Muscle of leg (tissue), 11 donors: ENCODE data around the gene RREB1. TPM values are rescaled to one million over a fixed set of nuclear protein-coding genes. Genes with fewer than 3 reads are reported as not detected.

ENCODE experiments used
- DNase-seq: peaks from one replicate; pipeline ENCODE4 v3.0.0; 2013
- H3K27ac ChIP-seq: one replicate; pipeline ENCODE4 v1.5.1; 2013; ENCODE audit warnings: mild to moderate bottlenecking, low read length, control low read depth
- H3K27me3 ChIP-seq: one replicate; pipeline ENCODE4 v1.6.1; 2013; ENCODE audit warnings: low read length; ENCODE audit not compliant: control insufficient read depth, insufficient read depth
- H3K36me3 ChIP-seq: one replicate; pipeline ENCODE4 v1.6.1; 2013; ENCODE audit warnings: low read length; ENCODE audit not compliant: control insufficient read depth, insufficient read depth
- H3K4me1 ChIP-seq: one replicate; pipeline ENCODE4 v1.6.1; 2013; ENCODE audit warnings: low read length; ENCODE audit not compliant: control insufficient read depth, insufficient read depth
- H3K4me3 ChIP-seq: one replicate; pipeline ENCODE4 v1.5.1; 2013; ENCODE audit warnings: low read length, control low read depth
- H3K9me3 ChIP-seq: replicated peaks from 2 replicates; pipeline ENCODE4 v1.6.1; 2013; ENCODE audit warnings: low read depth, low read length; ENCODE audit not compliant: control insufficient read depth
- WGBS: methylation state at CpG from one replicate; pipeline ENCODE4 v1.1.5; 2013; ENCODE audit warnings: missing lambda C conversion rate; ENCODE audit not compliant: insufficient coverage; 5-methylcytosine and 5-hydroxymethylcytosine counted together
- polyA plus RNA-seq, 8 donors: library from polyadenylated mRNA; unstranded; fragments of 120-200 nt; gene quantifications; one replicate each; pipeline versions ENCODE4 v1.2.1 to v1.2.3, GENCODE V29; 2013; ENCODE audit warnings: inconsistent platforms in 1 of 8, low replicate concordance in 1 of 8; ENCODE audit not compliant: insufficient read length in 8 of 8, insufficient read depth in 1 of 8
- total RNA-seq: library from RNA; stranded (reverse); fragments of 120-200 nt; gene quantifications from one replicate; pipeline ENCODE4 v1.2.4, GENCODE V29; 2013

The RREB1 gene
- total and polyA plus RNA-seq, 9 donors: 12.2 to 21.4 (median 19.0) TPM

GRCh38 chr6:7240351-7240750 is 132.6 kb downstream of the RREB1 start:
- peaks cover 36% of the 10 kb centered on the region for H3K36me3 ChIP-seq
- H3K27ac ChIP-seq: no peak overlapping the region
- no peak overlapping the region for H3K4me3 ChIP-seq
- 77% methylated on average over 4 of the region's 9 CpGs for WGBS
- DNase-seq: no peak
- H3K27me3 ChIP-seq: no peaks in the 10 kb centered on the region
- H3K9me3 ChIP-seq: no peaks in the 10 kb centered on the region
- peaks cover 35% of the 10 kb centered on the region for H3K4me1 ChIP-seq

- DNase-seq: no peak
- WGBS: 97% methylated on average over 5 of the region's 10 CpGs
- Histone ChIP-seq H3K4me3 (no peak overlapping the region), H3K9me3 (no peaks in the 10 kb centered on the region), H3K27ac (no peak overlapping the region), H3K4me1 (peaks cover 30% of the 10 kb centered on the region), H3K36me3 (peaks cover 34% of the 10 kb centered on the region), H3K27me3 (no peaks in the 10 kb centered on the region)
Observed at GRCh38 chr6:7241160-7241559, 133.4 kb downstream of the RREB1 start.

DNA sequence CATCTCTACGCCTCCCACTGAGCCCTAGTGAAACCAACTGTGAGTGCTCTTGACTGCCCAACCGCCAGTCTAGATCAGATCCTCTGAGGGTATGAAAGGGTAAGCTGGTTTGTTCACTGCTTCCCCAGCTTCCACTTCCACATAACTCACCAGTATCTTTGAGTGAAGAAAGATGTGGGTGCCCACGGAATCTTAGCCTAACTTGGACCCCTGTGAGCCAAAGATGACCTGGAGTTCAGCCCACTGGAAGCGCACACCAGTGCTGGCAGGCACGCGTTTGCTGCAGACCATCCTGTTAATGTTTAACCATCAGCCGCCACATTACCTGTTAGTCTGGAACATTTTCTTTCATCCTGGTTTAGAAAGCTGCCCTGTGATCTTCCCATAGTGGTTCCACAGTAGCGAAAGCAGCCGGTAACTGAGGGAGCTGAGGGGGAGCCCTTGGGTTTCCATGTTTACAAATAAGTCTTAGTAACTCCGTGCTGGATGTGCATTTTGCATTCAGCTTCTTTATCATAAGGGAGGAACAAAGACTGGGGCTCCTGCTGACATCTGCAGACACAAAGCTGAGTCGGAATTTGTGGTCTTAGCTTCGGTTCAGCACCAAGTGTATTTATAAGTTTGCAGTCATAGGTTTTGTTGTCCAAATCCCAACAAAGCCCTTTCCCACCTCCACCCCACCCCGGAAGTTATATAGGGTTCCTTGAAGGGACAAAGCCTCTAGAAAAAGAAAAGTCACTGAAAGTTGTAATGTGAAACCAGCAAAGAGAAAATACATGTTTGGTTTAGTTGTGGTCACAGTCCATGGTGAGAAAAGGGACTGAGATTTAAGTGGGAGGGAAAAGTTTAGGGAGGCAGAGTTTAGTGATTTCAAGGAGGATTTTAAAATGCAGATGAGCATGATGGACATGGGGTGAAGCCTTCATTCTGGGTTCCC is 134.2 kb downstream of the RREB1 start:
- peaks cover 27% of the 10 kb centered on the region for H3K4me1 ChIP-seq
- H3K27ac ChIP-seq: peak overlapping the region; percentile 55
- no peaks in the 10 kb centered on the region for H3K27me3 ChIP-seq
- DNase-seq: peak; percentile 63
- no peaks in the 10 kb centered on the region for H3K9me3 ChIP-seq
- no peak overlapping the region for H3K4me3 ChIP-seq
- WGBS: 49% methylated on average over 6 of the region's 13 CpGs
- H3K36me3 ChIP-seq: peaks cover 40% of the 10 kb centered on the region

DNA sequence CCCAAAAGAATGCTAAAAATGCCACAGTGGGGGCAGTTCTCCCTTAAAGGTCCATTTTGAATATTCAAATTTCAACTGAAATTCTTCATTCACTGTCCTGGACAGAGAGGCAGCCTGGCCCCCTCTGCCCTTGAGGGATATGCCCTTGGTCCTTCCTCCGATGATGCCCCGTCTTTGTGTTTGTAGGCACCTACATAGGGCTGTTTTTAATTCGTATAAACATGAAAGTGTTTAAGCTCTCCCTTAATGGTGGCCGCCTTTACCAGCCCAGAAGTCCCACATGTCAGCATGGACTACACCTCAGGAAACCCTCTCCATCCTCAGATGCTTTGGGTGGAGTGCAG is 135.0 kb downstream of the RREB1 start:
- peaks cover 48% of the 10 kb centered on the region for H3K36me3 ChIP-seq

DNA sequence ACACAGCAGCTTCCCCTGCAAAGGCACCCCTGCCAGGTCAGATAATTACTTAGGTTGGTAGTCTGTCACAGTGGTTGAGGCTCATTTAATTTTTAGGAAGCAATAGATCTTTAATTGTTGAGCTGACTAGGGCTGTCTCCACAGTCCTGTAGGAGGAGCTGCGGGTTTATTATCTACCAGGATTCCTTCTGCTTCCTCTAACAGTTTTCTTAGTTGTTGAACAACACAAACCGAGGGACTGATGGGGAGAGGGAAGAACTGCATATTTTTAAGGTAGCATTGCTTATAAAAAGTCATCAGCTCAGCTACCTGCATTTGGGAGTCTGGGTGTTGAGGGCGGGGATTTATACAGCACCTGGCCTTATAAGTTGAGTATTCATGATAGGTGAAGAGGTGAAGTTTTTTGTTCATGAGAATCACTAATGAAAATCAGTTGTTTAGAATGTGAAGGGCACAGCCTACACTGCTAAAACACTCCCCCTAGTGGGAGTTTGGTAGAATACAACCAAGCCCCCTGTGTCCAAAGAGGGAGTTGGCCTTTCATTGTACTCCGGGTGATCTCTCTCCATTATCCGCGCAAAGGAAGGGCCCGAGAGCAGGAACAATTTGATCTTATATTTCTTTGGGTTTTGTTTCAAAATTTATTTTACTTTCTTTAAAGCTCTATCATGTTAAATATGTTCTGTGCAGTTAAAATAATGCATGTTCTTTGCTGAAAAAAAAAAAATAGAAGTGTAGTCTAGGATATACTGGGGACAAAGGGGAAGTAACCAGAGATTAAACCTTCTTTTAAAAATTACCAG is 135.6 kb downstream of the RREB1 start:
- no peak overlapping the region for H3K4me3 ChIP-seq
- no CpG with 5 or more reads among the region's 7 CpGs for WGBS
- H3K27ac ChIP-seq: peak overlapping the region; percentile 63
- no peaks in the 10 kb centered on the region for H3K27me3 ChIP-seq
- H3K4me1 ChIP-seq: peaks cover 27% of the 10 kb centered on the region
- peak; percentile 84 for DNase-seq
- no peaks in the 10 kb centered on the region for H3K9me3 ChIP-seq
- H3K36me3 ChIP-seq: peaks cover 53% of the 10 kb centered on the region

More for the DNA sequence above, 135.0 kb downstream of the RREB1 start:
- DNase-seq: no peak
- peaks cover 27% of the 10 kb centered on the region for H3K4me1 ChIP-seq
- WGBS: no CpG with 5 or more reads among the region's 4 CpGs
- no peaks in the 10 kb centered on the region for H3K9me3 ChIP-seq
- H3K27me3 ChIP-seq: no peaks in the 10 kb centered on the region
- H3K4me3 ChIP-seq: no peak overlapping the region
- H3K27ac ChIP-seq: peak overlapping the region; percentile 63

- peaks cover 20% of the 10 kb centered on the region for H3K4me1 ChIP-seq
- H3K36me3 ChIP-seq: peaks cover 63% of the 10 kb centered on the region
- WGBS: 91% methylated on average over 5 of the region's 15 CpGs
- H3K27me3 ChIP-seq: no peaks in the 10 kb centered on the region
- no peak overlapping the region for H3K27ac ChIP-seq
- no peaks in the 10 kb centered on the region for H3K9me3 ChIP-seq
- no peak for DNase-seq
- H3K4me3 ChIP-seq: no peak overlapping the region
Observed at GRCh38 chr6:7245668-7246393, 138.1 kb downstream of the RREB1 start.

GRCh38 chr6:7246401-7247178 is 138.8 kb downstream of the RREB1 start:
- Histone ChIP-seq H3K27ac (no peak overlapping the region), H3K4me3 (no peak overlapping the region), H3K27me3 (no peaks in the 10 kb centered on the region), H3K9me3 (no peaks in the 10 kb centered on the region), H3K4me1 (peaks cover 18% of the 10 kb centered on the region), H3K36me3 (peaks cover 59% of the 10 kb centered on the region)
- no peak for DNase-seq
- 91% methylated on average over 71 of the region's 71 CpGs for WGBS

- no peaks in the 10 kb centered on the region for H3K27me3 ChIP-seq
- 91% methylated on average over 15 of the region's 15 CpGs for WGBS
- H3K27ac ChIP-seq: no peak overlapping the region
- DNase-seq: no peak
- H3K4me3 ChIP-seq: no peak overlapping the region
- H3K4me1 ChIP-seq: peaks cover 13% of the 10 kb centered on the region
- H3K36me3 ChIP-seq: peaks cover 57% of the 10 kb centered on the region
- H3K9me3 ChIP-seq: no peaks in the 10 kb centered on the region
Observed at GRCh38 chr6:7247179-7247456, 139.4 kb downstream of the RREB1 start.

- no peak overlapping the region for H3K27ac ChIP-seq
- peaks cover 6% of the 10 kb centered on the region for H3K4me1 ChIP-seq
- WGBS: 95% methylated on average over 12 of the region's 13 CpGs
- H3K27me3 ChIP-seq: no peaks in the 10 kb centered on the region
- DNase-seq: no peak
- no peak overlapping the region for H3K4me3 ChIP-seq
- no peaks in the 10 kb centered on the region for H3K9me3 ChIP-seq
- peaks cover 61% of the 10 kb centered on the region for H3K36me3 ChIP-seq
Observed at GRCh38 chr6:7247828-7248227, 140.1 kb downstream of the RREB1 start.
